HG02884 (cell line): Measurements from ENCODE around the gene NUAK1.

Source experiments
- ATAC-seq: cut with Tn5 transposase; IDR thresholded peaks from one replicate; pipeline ENCODE4 v1.9.1; 2021; ENCODE audit warnings: mild to moderate bottlenecking, moderate library complexity; ENCODE audit not compliant: unreplicated experiment

The NUAK1 gene

DNA sequence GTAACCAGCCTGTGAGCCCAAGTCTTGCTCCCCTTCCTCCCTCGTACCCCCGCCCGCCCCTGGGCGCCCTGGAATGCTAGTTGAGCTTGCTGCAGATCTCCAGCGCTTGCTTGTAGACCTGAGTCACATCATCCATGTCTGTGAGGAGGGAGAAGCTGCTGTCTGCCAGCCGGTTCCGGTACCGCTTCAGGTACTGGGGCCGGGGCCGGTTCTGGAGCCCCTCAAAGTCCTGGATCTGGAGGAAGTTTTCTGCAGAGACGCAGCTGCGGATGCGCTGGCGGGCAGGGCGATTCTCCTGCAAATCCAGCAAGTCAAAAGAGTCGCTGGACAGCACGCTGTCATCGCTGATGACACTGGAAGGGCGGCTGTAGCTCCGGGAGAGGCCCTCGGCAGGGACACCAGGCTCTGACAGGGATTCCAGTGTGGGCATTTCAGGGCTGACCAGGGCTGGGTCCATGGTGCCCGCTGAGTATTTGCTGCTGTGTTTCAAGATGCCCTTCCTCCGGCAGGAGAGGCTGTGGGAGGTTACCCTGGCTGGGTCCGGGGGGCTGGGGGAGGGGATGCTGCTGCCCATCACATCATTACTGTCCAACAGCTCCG, 71.9 kb downstream of the NUAK1 start:
- no peak for ATAC-seq

DNA sequence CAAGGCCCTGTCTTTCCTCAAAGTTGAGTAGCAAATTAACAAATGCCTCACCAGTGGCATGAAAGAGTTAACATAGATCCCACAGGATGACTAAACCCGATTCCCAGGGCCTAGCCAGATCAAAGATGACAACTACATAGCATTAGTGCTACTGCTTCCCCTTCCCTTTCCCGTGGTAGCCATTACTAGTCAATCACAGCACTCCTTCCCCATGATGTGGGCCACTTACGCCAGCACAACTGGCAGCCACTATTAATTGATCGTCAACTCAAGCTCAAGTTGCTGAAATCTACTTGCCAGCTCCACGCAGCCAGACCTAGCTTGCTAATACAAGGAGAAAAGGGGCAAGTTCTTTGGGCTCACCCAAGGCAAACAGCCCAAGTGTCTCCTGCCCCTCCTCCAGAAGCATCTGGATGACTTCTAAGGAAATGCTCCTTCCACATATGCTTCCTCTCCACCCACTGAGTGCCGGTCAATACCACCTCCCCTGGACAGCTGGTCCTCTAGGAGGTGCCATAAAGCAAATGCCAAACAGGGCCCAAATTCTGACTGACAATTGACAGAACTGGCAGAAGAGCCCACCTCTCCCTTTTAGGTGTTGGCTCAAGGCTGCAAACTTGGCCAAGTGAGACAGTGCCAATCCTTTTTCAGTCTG, 72.6 kb downstream of the NUAK1 start:
- ATAC-seq, result no peak

DNA sequence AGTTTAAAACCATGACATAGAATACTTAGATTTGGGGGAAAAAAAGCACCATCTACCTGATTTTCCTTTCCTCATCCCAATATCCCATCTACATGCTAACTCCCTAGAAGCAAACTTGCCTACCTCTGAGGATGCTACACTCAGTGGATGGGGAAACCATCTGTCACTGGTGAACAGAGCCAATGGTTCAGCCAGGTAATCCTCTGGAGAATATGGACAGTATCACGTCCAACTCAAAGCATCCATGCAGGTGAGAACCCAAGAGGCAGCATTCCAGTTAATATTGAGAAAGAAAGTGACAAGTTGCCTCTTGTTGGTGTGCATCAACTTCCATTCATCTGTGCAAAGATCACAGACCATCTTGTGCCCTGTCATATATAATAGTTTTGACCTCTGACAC, 73.2 kb downstream of the NUAK1 start:
- no peak for ATAC-seq

DNA sequence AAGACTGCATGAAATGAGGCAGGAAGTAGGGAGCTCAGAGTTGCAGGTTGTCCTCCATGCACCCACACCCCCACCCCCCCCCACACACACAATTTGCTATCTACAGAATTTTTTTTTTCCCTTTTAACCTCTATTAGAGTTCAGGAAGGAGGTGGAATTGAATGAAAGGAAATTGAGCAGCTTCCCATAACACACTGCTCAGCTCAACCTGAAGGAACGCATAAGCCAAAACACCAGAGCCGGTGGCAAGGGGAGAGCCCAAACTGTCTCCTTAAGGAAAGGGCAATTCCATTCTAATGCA, 74.1 kb downstream of the NUAK1 start:
- no peak for ATAC-seq

DNA sequence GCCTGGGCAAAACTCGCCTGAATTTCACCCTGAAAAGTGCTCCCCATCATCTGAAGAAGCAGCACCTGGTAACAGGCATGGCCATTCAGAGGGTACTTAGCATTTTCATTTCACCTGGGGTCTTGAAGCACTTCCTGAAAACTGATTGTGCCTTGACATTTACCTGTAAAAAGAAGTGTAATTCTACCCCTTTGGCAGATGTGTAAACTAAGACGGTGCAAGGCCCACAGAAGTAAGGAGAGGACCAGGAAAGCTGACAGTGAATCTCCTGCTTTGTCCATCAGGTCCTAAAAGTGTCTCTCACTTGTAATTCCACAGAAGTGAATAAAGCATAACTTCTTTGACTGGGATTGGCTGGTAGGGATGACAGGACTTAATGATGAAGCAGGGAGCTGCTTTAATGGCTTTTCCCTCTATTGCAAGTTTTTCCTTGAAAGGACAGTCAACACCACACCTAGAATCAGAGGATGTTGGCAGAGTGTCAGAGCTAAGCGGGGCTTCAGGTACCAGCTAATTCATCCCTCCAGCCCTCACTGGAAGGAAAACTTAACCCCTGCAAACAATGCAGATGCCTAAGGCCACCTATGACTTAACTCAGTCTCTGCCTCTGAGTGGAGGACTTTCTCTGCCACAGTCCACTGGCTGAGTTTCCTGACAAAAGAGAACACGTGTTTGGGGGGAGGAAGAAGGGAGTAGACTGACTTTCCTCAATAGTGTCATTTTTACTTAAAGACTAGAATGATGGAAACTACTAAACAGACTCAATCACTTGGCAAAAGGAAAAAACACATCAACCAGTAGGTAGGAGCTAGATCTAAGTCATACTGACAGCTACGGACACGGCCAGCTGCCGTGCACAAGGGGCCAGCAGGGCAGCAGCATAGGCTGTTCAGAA, 74.7 kb downstream of the NUAK1 start:
- no peak for ATAC-seq

DNA sequence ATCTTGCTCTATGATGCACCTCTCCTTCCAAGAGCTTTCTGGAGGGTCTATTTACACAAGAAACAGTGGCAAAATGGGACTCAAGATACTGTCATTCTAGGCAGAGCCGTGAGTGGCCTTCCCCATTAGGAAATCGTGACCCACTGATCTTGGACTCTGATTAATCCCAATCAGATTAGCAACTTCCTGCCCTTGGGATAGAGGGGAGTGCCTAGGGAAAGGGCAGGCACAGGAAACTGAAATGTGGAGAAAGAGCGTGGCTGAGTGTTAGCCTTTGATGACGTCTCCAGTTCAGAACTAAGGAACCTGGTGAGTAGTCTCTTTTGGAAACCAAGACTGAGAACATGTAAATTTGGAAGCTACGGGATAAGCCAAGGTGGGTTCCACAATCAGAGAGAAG, 76.1 kb downstream of the NUAK1 start:
- ATAC-seq, result no peak

DNA sequence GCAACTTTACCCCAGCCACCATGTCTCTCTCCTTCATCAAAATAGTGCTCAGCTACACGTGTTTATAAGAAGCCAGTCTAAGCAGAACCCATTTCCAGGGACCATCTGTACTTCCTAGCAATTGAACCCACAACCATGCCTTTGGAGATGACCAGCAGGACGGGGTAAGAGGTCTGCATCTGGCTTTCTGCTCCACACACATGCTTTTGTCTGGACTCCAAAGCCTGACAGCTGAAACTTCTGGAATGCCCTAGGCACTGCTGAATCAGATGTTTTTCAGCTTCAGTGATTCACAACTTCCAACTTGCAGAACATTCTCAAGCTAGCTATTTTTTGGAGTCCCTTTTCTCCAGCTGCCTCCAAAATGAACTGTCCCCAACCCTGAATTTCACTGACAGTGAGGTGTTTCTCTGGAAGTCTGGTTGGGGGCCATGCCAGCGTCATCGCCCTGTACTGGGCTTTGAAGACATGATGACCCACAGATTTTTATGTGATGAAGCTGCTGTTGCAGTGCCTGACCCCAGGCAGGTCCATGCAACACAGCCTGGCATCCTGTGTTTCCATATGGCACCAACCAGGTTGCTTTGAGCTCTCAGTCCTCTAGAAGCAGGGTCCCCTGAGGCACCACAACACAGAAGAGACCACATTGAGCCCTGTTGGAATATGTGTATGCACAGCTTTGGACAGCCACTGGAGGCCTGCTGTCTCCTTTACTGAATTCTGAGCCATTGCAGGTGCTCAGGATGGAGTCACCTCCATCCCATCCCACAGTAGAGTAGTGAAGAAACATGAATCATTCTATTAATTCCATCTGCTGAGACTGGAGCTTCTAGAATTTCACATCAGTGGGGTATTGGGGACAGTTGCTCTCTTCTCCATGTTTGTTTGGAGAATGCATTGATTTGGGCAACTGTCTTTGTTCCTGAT, 80.2 kb downstream of the NUAK1 start:
- no peak for ATAC-seq

DNA sequence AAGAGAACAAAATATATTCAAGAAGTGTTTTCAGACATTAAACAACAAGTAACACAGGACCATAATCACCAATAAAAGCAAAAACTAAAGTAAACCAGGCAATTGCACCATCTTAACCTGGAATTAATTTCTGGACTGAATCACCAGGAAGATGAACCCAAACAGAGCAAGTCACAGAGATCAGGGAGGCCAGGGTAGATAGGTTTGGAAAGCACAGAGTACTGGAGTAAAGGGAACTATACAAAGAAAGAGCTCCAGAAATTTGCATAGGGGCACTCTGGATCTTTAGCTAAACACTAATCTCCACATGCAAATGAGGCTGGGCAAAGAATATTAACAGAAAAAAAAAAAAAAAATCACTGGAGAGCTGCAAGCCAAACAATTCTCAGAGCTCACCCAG, 84.7 kb downstream of the NUAK1 start:
- ATAC-seq, result no peak

DNA sequence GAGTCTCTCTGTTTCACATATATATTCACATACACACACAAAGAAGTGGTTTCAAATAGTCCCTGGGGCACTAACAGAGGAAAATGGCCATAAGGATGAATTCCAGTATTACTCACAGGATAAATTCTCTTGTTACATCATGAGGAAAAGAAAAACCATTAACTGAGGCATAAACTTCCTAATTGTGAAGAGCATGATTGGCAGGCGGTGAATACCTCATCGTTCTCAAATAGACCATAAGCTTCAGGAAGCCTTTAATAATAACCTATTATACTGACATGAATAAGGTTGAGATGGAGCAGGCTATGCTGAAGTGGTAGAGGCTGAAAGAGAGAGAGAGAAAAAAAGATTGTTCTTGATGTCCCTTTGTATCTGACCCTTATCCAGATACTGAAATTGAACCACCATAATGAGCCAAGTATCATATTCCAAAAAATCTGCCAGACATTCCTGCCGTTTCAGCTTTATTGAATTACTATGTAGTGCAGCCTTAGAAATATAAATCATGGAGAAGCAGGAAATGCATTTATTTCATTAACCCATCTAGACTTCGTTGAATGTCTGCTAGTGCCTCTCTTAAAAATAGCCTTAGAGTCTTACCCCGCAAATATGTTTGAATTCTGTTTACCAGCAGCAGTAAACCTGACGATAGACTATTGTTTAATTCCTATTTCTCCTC, 86.8 kb downstream of the NUAK1 start:
- ATAC-seq, result no peak

DNA sequence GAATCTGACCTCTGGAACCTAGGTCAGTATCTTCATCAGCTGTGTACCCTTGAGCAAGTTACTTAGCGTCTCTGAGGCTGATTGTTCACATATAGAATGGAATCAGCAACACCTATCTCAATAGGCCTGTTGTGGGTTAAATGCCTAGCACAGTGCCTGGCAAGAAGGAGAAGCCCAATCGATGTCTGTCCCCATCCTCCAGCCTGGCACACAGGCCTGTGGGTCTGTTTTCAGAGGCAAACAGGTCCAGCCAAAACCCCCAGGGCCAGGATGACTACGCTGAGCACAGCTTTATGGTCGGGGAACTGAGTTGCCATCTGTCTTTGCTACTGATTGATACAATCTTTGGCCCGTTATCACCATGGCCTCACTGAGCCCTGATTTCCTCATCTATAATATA, 89.2 kb downstream of the NUAK1 start:
- ATAC-seq, result no peak

DNA sequence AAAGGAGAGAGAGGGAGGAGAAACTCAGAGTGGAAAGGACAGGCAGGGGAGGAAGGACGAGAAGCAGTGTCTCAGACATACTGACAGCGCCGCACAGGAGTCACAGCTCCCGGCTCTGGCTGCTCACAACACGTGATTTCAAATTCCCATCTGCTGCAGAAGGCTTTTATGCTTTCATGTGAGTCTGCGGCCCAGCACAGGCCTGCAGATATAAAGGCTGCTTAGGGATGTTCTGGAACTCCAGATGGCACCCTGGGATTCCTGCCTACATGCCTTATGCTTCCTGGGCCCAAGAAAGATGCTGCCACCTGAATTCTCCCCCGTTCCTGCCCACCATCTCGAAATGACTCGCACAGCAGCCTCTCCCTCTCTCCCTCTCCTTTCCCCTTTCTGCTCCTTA, 89.6 kb downstream of the NUAK1 start:
- ATAC-seq, result no peak

DNA sequence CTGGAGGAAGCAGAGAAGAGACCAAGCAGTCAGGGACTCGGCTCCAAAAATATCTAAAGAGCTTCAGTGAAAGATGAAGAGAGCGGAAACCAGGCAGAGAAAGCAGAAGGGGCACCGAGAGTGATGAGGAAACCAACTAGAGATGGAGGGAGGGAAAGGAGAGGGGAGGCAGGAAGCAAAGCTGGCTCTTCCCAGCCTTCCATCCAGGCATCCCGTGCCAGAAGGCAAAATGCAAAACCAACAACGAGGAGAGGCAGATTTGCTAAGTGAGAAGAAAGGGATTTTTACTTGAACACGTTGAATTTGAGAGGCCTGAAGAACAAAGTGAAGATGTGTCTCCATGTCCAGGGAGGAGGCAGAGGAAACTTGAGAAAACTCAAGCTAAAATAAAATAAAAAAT, 90.1 kb downstream of the NUAK1 start:
- no peak for ATAC-seq

DNA sequence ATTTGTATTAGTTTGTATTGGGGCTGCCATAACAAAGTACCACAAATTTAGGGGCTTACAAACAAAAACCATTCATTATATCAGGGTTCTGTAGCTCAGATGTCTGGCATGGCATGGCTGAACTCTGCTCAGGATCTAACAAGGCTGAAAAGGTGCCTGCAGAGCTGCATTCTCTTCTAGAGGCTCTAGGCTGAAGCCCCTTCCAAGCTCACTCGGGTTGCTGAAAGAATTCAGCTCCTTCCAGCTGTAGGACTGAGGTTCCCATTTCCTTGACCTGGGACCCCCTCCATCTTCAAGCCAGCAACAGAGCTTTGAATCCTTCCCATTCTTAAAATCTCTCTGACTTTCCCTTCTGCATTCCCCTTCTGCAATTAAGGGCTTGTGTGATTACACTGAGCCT, 90.7 kb downstream of the NUAK1 start:
- ATAC-seq, result no peak

DNA sequence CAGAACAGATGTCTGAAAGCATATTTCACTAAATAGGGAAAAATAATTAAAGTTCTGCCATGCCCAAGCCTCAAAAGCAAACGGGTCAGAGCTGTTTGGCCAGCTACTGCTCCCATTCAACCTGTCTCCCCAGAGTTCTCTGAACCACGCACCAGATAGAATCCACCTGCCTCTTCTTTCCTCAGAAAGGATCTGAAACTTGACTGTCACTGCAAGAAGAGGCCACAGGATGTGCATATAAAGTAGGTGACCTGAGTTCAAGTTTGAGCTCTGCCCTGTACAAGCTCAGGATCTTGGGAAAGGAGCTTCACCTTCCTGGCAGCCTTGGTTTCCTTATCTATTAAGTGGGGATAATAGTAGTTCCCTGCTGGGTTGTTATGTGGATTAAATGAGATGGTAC, 91.8 kb downstream of the NUAK1 start:
- ATAC-seq, result no peak

DNA sequence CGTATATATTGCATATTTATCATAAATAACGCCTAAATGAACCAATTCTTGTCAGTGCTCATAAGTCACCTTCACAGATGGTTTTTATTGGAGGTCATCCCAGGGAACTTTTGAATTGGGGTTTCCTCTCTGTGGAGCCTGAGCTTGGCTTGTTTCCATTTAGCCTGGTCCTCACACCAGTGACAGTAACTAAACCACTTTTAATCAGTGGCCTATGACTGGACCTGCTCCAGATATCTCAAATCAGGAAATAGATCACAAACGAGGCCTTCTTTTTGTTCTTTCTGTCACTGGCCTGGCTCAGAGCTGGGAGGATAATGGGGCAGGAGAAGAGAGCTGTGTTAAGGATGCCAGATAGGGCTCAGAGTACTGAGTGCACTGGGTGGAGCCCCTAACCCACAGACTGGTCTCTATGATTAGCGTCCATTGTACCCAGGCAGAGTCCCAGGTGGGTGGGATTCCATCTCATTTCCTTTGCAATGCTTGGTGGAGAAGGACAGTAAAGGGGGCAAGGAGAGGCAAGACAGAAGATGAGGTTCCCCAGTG, 92.4 kb downstream of the NUAK1 start:
- no peak for ATAC-seq

DNA sequence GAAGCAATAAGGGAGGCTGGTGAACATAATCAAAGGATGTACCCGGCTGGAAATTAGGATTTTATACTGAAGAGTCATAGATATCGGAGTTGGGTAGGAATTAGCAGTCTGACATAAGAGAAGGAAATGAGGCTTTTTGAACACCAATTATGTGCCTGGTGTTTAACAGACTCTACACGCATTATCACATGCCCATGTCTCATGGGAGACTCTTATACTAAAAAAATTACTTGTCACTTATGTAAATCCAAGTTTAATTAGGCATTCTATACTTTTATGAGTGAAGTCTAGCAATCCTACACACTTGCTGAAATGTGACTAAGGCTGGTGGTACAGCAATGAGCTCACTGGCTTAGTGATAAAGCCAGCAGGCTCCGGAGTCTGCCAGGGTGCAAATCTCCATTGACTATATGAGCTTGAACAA, 93.5 kb downstream of the NUAK1 start:
- ATAC-seq, result no peak

DNA sequence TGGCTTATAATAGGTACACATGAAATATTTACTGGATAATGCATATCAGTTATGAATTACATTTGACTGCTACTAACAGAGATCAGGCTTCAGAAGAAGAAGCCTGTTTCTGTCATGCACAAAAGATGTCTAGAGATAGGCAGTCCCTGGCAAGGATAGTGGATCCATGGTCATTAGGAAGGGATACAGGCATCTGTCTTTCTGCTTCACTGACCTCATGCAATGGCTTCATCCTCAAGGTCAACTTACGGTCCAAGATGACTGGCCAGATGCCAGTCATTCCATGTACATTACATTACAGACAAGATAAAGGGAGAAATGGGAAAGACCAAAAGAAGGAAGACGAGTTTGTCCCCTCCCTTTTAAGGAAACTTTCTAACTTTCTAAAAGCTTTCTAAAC, 94.0 kb downstream of the NUAK1 start:
- no peak for ATAC-seq

DNA sequence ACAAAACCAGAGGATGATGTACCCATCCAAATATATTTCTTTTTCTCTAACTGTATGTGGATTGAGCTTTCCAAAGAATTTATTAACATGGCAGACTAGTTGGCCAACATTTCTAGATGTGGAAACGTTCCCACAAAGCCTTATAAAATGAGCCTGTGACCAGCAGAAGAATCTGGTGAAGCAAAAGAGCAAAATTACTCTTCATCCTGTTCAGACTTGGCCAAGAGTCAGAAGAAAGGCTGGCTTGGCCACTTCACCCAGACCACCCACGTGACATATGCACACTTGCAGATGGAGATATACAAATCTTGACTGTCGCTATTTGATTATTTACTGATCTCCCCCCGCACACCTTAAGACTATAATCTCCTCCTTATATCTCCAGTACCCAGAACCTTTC, 96.7 kb downstream of the NUAK1 start:
- no peak for ATAC-seq

DNA sequence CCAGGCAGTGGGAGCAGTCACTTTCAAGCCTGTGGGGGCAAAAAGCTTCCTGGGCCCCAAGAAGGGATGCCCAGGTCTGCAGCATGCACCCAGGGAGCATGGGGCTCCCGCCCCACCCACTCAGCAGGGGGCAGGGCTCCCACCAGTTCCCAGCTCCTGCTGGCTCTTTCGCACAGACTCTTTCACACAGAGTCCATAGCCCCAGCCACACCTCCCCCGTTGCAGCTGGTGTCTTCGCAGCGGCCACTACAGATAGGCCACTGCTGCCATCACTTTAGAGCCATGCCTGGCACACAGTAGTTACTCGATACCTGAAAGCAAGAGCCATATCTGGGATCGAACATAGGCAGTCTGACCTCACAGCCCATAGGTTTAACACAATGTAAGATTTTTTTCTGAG, 98.2 kb downstream of the NUAK1 start:
- ATAC-seq, result no peak

DNA sequence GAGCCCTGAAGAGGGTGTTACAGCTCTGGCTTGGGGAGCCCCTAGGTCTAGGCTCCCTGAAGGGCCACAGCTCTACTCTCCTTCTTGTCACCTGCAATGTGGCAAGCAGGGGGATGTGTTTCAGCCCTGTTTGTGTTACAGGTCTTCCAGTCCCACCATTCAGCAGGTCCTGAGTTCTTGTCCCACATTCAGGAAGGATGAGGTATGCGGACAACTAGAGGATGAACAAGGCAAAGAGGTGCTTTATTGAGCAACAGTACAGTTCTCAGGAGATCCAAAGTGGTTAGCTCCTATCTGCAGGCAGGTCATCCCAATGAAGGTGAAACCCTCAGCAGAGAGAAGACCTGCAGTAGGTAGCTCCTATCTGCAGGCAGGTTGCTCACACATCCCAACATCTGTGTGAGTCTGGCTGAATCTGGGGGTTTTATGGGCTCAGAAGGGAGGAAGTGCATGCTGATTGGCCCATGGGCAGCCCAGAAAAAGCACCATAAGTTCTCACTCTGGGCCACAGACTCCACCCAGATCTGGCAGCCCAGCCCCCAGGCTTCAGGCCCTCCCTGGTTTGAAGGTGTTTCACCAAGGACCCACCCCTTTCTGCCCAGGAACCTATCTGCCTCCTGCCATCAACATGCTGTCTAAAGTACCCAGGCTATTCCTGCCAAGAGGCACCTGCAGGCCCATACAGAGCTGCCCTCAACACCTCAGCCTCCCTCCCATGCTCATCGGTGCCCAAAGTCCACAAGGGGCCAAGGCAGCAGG, 98.9 kb downstream of the NUAK1 start:
- ATAC-seq, result no peak
